ENCODE data around the gene ATP6V0D1.

- TF ChIP-seq CTCF (conservative IDR thresholded peaks at IDR 0.05) (no peak), ZFX (IDR thresholded peaks at IDR 0.05) (no peak)
Observed at GRCh38 chr16:67489401-67490083, 8.6 kb upstream of the ATP6V0D1 start.
